CD14-positive monocyte (primary cell): Measurements from ENCODE around the gene KIF20A. TPM values are rescaled to one million over a fixed set of nuclear protein-coding genes. Genes with fewer than 3 reads are reported as not detected.

Experiments used
- DNase-seq, 3 donors: peaks; one replicate each; pipeline ENCODE4 v3.0.0-alpha.2; 2011 to 2022
- H2AFZ ChIP-seq: 2 replicates; pipeline ENCODE4 v1.6.0; 2012; ENCODE audit warnings: mild to moderate bottlenecking, low read depth, low read length, inconsistent platforms; ENCODE audit not compliant: insufficient read depth, poor library complexity, severe bottlenecking
- H3K27ac ChIP-seq, 2 donors: 1 replicate in 1 of 2; 2 replicates in 1 of 2; pipeline ENCODE4 v1.5.1; 2012 to 2013; ENCODE audit warnings: low read length in 2 of 2, control low read depth in 1 of 2, inconsistent platforms in 1 of 2, low read depth in 1 of 2, mild to moderate bottlenecking in 1 of 2
- H3K27me3 ChIP-seq, 2 donors: one replicate each; pipeline versions ENCODE4 v1.6.0 to v1.6.1; 2011 to 2013; ENCODE audit warnings: low read length in 2 of 2; ENCODE audit not compliant: control insufficient read depth in 2 of 2, insufficient read depth in 2 of 2
- H3K36me3 ChIP-seq, 2 donors: replicated peaks in 1 of 2; 1 replicate in 1 of 2; 2 replicates in 1 of 2; pipeline versions ENCODE4 v1.5.1 to v1.6.1; 2012 to 2013; ENCODE audit warnings: low read length in 2 of 2, control low read depth in 1 of 2, inconsistent platforms in 1 of 2, mild to moderate bottlenecking in 1 of 2; ENCODE audit not compliant: insufficient read depth in 2 of 2, control insufficient read depth in 1 of 2
- H3K4me1 ChIP-seq, 2 donors: 1 replicate in 1 of 2; 2 replicates in 1 of 2; pipeline versions ENCODE4 v1.5.1 to v1.6.1; 2012 to 2013; ENCODE audit warnings: low read length in 2 of 2, control low read depth in 1 of 2, inconsistent platforms in 1 of 2, mild to moderate bottlenecking in 1 of 2, moderate library complexity in 1 of 2; ENCODE audit not compliant: insufficient read depth in 2 of 2, control insufficient read depth in 1 of 2
- H3K4me2 ChIP-seq: replicated peaks from 2 replicates; pipeline ENCODE3; 2012; ENCODE audit warnings: low read length, moderate library complexity, mild to moderate bottlenecking; ENCODE audit not compliant: poor library complexity, severe bottlenecking; ENCODE audit errors: extremely low read depth
- H3K4me3 ChIP-seq, 3 experiments: fragments of 200-600 bp in 1 of 3; sonication (generic) in 1 of 3; replicated peaks in 1 of 3; 1 replicate in 2 of 3; 2 replicates in 1 of 3; pipeline ENCODE4 v1.5.1; 2011 to 2013; ENCODE audit warnings: low read length in 3 of 3, mild to moderate bottlenecking in 3 of 3, control low read depth in 2 of 3, low read depth in 2 of 3, inconsistent platforms in 1 of 3, moderate library complexity in 1 of 3
- H3K79me2 ChIP-seq: 2 replicates; pipeline ENCODE4 v1.6.0; 2012; ENCODE audit warnings: mild to moderate bottlenecking, control low read depth, inconsistent platforms, low read length, moderate library complexity; ENCODE audit not compliant: insufficient read depth
- H3K9ac ChIP-seq: 2 replicates; pipeline ENCODE4 v1.6.0; 2017; ENCODE audit warnings: low read length, mild to moderate bottlenecking; ENCODE audit not compliant: insufficient read depth, poor library complexity, severe bottlenecking
- H3K9me3 ChIP-seq, 2 donors: replicated peaks in 1 of 2; 1 replicate in 1 of 2; 2 replicates in 1 of 2; pipeline versions ENCODE4 v1.5.1 to v1.6.1; 2012 to 2013; ENCODE audit warnings: low read length in 2 of 2, control low read depth in 1 of 2; ENCODE audit not compliant: control insufficient read depth in 1 of 2, insufficient read depth in 1 of 2
- H4K20me1 ChIP-seq: 2 replicates; pipeline ENCODE4 v1.6.0; 2012; ENCODE audit warnings: mild to moderate bottlenecking, low read length, control low read depth, moderate library complexity; ENCODE audit not compliant: insufficient read depth
- H3K27ac Mint-ChIP-seq, 7 donors: one replicate each; pipeline ENCODE4 v1.8.0; 2020; ENCODE audit warnings: mild to moderate bottlenecking in 7 of 7, mixed read lengths in 7 of 7, moderate library complexity in 6 of 7, inconsistent platforms in 2 of 7
- H3K27me3 Mint-ChIP-seq, 3 donors: one replicate each; pipeline ENCODE4 v1.8.0; 2021 to 2022; ENCODE audit warnings: low read depth in 3 of 3, mild to moderate bottlenecking in 3 of 3, mixed read lengths in 3 of 3, moderate library complexity in 3 of 3, inconsistent platforms in 1 of 3
- H3K36me3 Mint-ChIP-seq, 2 donors: one replicate each; pipeline ENCODE4 v1.8.0; 2020; ENCODE audit warnings: mixed read lengths in 2 of 2, inconsistent platforms in 1 of 2, mild to moderate bottlenecking in 1 of 2
- H3K4me1 Mint-ChIP-seq: one replicate; pipeline ENCODE4 v1.8.0; 2020; ENCODE audit warnings: mild to moderate bottlenecking, mixed read lengths
- H3K4me3 Mint-ChIP-seq, 2 donors: one replicate each; pipeline ENCODE4 v1.8.0; 2020; ENCODE audit warnings: mild to moderate bottlenecking in 2 of 2, mixed read lengths in 2 of 2, moderate library complexity in 1 of 2
- H3K9me3 Mint-ChIP-seq, 7 donors: one replicate each; pipeline ENCODE4 v1.8.0; 2020 to 2022; ENCODE audit warnings: mixed read lengths in 7 of 7, mild to moderate bottlenecking in 6 of 7, moderate library complexity in 6 of 7, inconsistent platforms in 2 of 7
- CTCF ChIP-seq: fragments of 200-600 bp; IDR thresholded peaks from one replicate; pipeline ENCODE4 v1.8.0; 2022; ENCODE audit warnings: antibody characterized with exemption, mild to moderate bottlenecking
- WGBS: methylation state at CpG from one replicate; pipeline ENCODE4 v1.1.5; 2013; ENCODE audit warnings: missing lambda C conversion rate; ENCODE audit not compliant: insufficient coverage; 5-methylcytosine and 5-hydroxymethylcytosine counted together
- intact Hi-C, 2 donors: fragments of 100-400 bp; cut with micrococcal nuclease; formaldehyde crosslinking; loops; one replicate each; pipeline versions ENCODE4 v1.15.0 to v1.15.1; 2023
- polyA plus RNA-seq, 3 donors: library from polyadenylated mRNA; depleted of rRNA in 1 of 3; unstranded in 2 of 3; stranded (reverse) in 1 of 3; fragments of 300-500 nt in 2 of 3; fragments of >200 nt in 1 of 3; fragmentation: Illumina TruSeq in 2 of 3; gene quantifications; 1 replicate in 2 of 3; 2 replicates in 1 of 3; pipeline ENCODE4 v1.2.3, GENCODE V29; 2012 to 2021

The KIF20A gene
- polyA plus RNA-seq, 3 donors = not detected

- TF ChIP-seq CTCF = no peak
- DNase-seq = no peak
Observed at GRCh38 chr5:138223532-138223931, 44.6 kb downstream of the KIF20A start.

GRCh38 chr5:138224712-138225111 lies 45.8 kb downstream of the KIF20A start:
- no peak overlapping the region for H3K4me2 ChIP-seq
- Mint-ChIP-seq H3K27ac (no peak overlapping the region), H3K4me3 (no peak overlapping the region), H3K36me3 (no peaks in the 10 kb centered on the region), H3K27me3 (peaks cover 0 to 16% (median 13%) of the 10 kb centered on the region in 3 donors), H3K4me1 (peaks cover 6% of the 10 kb centered on the region), H3K9me3 (peaks cover 4 to 16% (median 10%) of the 10 kb centered on the region in 7 donors)
- no peak overlapping the region for H3K4me3 ChIP-seq
- no peaks in the 10 kb centered on the region for H3K79me2 ChIP-seq
- peaks cover 6 to 8% of the 10 kb centered on the region in 2 donors for H3K4me1 ChIP-seq
- no peak for DNase-seq
- no peak overlapping the region for H2AFZ ChIP-seq
- H4K20me1 ChIP-seq = no peaks in the 10 kb centered on the region
- intact Hi-C loops = loop anchor here in 1 of 2 donors (5.0 kb wide), 1 partner anchor 188 kb away; no protein-coding TSS in a partner anchor
- no peak for TF ChIP-seq CTCF
- H3K9me3 ChIP-seq = peaks cover 6 to 9% of the 10 kb centered on the region in 2 donors
- H3K27me3 ChIP-seq = peaks cover 0 to 3% of the 10 kb centered on the region in 2 donors
- H3K27ac ChIP-seq = no peak overlapping the region
- whole genome bisulfite sequencing = 95% methylated on average over 4 of the region's 6 CpGs
- no peaks in the 10 kb centered on the region for H3K36me3 ChIP-seq
- H3K9ac ChIP-seq = no peak overlapping the region

More at GRCh38 chr5:138223532-138223931, 44.6 kb downstream of the KIF20A start:
- no peak overlapping the region for H3K4me2 ChIP-seq
- Mint-ChIP-seq H3K27me3 (peaks cover 0 to 19% (median 11%) of the 10 kb centered on the region in 3 donors), H3K9me3 (peaks cover 4 to 16% (median 12%) of the 10 kb centered on the region in 7 donors), H3K4me3 (no peak overlapping the region), H3K4me1 (peaks cover 6% of the 10 kb centered on the region), H3K36me3 (no peaks in the 10 kb centered on the region), H3K27ac (no peak overlapping the region)
- H3K9ac ChIP-seq = no peak overlapping the region
- H3K9me3 ChIP-seq = peaks cover 6 to 9% of the 10 kb centered on the region in 2 donors
- WGBS = 89% methylated on average over 1 of the region's 1 CpG
- no peaks in the 10 kb centered on the region for H4K20me1 ChIP-seq
- no peak overlapping the region for H3K27ac ChIP-seq
- H2AFZ ChIP-seq = no peak overlapping the region
- H3K4me1 ChIP-seq = peaks cover 6 to 8% of the 10 kb centered on the region in 2 donors
- no peaks in the 10 kb centered on the region for H3K36me3 ChIP-seq
- no peak overlapping the region for H3K4me3 ChIP-seq
- intact Hi-C loops = loop anchor here in 1 of 2 donors (5.0 kb wide), 1 partner anchor 189 kb away; no protein-coding TSS in a partner anchor
- peaks cover 0 to 3% of the 10 kb centered on the region in 2 donors for H3K27me3 ChIP-seq
- no peaks in the 10 kb centered on the region for H3K79me2 ChIP-seq
